ENCODE results near the gene UXS1.

UXS1 gene

DNA sequence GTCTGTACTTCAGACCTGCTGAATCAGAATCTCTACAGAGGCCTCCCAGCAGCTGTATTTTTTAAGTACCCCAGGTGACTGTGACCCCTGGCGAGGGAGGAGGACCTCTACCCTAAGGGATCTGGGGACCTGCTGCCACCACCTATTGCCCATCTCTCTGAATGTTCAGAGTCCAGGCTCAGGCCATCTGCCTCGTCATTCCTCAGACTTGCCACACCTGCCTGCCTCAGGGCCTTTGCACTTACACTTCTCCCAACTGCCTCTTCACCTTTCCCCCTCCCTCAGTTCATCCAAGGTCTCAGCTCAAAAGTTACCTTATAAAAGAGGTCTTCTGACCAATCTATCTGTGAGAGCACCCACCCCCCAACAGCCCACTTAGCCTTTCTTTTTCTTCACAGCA is 21.5 kb downstream of the UXS1 start:
- H3K4me3 ChIP-seq (ENCODE audit: low read depth, low read length): no peak overlapping the region
- no peak for DNase-seq (ENCODE audit: low read depth)
- TF ChIP-seq, protein P1, sequence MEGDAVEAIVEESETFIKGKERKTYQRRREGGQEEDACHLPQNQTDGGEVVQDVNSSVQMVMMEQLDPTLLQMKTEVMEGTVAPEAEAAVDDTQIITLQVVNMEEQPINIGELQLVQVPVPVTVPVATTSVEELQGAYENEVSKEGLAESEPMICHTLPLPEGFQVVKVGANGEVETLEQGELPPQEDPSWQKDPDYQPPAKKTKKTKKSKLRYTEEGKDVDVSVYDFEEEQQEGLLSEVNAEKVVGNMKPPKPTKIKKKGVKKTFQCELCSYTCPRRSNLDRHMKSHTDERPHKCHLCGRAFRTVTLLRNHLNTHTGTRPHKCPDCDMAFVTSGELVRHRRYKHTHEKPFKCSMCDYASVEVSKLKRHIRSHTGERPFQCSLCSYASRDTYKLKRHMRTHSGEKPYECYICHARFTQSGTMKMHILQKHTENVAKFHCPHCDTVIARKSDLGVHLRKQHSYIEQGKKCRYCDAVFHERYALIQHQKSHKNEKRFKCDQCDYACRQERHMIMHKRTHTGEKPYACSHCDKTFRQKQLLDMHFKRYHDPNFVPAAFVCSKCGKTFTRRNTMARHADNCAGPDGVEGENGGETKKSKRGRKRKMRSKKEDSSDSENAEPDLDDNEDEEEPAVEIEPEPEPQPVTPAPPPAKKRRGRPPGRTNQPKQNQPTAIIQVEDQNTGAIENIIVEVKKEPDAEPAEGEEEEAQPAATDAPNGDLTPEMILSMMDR (IDR thresholded peaks at IDR 0.05; ENCODE audit: insufficient read depth, low read depth, low read length, missing control alignments): no peak

- no peak overlapping the region for H3K4me3 ChIP-seq (ENCODE audit: low read depth, low read length)
These were observed 25.4 kb downstream of the UXS1 start for GRCh38 chr2:106168657-106169056.

DNA sequence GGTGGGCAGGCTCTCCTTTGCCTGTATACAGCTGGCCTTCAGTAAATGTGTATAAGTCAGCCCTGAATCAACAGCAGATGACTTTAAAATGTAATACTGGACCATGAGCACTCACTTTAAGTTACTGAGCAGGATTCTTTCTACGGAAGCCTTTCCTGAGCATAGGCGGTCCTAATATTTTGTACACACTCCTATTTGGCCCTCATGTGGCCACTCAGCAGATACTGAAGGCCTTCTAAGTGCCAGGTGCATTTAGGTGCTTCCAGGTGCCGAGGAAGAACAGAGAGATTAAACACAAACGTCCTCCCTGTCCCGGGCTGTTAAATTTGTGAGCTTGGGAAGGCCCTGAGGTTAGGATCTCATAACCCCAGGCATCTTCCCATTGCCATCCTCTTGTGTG is 27.0 kb downstream of the UXS1 start:
- DNase-seq (ENCODE audit: low read depth): no peak
- no peak overlapping the region for H3K4me3 ChIP-seq (ENCODE audit: low read depth, low read length)
- TF ChIP-seq, protein P1 (IDR thresholded peaks at IDR 0.05; ENCODE audit: insufficient read depth, low read depth, low read length, missing control alignments): no peak

More at GRCh38 chr2:106168657-106169056, 25.4 kb downstream of the UXS1 start:
- DNase-seq (ENCODE audit: low read depth): no peak
- TF ChIP-seq, protein P1 (IDR thresholded peaks at IDR 0.05; ENCODE audit: insufficient read depth, low read depth, low read length, missing control alignments): no peak

DNA sequence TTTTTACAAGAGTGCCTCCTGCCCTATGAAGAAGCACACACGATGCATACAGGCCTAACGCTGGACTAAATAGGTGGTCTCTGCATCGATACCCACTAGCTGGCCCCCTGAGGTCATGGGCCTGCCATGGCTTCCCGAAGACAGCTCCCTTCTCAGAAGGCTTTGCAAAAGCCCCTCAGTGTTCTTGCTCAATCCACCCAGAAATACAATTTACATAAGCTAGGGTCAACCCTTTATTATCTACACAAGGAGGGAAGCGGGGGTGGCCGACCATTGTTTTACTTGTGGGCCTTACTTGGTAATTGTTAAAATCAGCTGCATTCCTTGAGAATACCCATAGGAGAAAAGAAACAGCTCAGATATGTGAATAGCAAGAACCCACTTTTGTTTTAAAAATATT is 28.5 kb downstream of the UXS1 start:
- H3K4me3 ChIP-seq (ENCODE audit: low read depth, low read length): no peak overlapping the region
- TF ChIP-seq, protein P1 (IDR thresholded peaks at IDR 0.05; ENCODE audit: insufficient read depth, low read depth, low read length, missing control alignments): no peak
- DNase-seq (ENCODE audit: low read depth): no peak

DNA sequence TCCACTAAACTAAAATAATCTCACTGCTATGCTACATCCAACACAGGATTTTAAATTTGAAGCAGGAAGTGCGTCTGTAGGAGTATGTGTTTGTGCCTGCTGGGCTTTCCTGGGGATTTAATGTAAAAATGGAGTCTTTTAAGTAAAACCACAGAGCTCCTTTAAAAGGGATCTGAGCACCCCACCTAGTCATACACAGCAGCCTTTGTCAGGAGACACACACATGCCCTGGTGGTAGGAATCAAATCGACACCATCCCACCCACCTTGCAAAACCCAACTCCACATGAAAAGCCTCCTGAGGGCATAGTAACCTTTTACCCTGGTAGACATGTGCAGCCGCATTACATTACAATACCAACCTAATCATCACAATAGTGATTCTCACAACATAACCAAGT is 29.1 kb downstream of the UXS1 start:
- DNase-seq (ENCODE audit: low read depth): no peak
- TF ChIP-seq, protein P1 (IDR thresholded peaks at IDR 0.05; ENCODE audit: insufficient read depth, low read depth, low read length, missing control alignments): no peak
- no peak overlapping the region for H3K4me3 ChIP-seq (ENCODE audit: low read depth, low read length)

GRCh38 chr2:106163948-106164545 is 30.1 kb downstream of the UXS1 start:
- DNase-seq (ENCODE audit: low read depth): no peak
- TF ChIP-seq, protein P1 (IDR thresholded peaks at IDR 0.05; ENCODE audit: insufficient read depth, low read depth, low read length, missing control alignments): no peak
- H3K4me3 ChIP-seq (ENCODE audit: low read depth, low read length): no peak overlapping the region
